RWPE2 (cell line): ENCODE measurements around the gene PLEKHF1.

Experiments
- ATAC-seq: fragments of 200-7000 bp; cut with Tn5 transposase; 3 replicates; pipeline ENCODE4 v1.9.1; 2021; ENCODE audit warnings: low read depth
- DNase-seq: peaks from one replicate; pipeline ENCODE4 v3.0.0-alpha.2; 2020; ENCODE audit warnings: low spot score
- H3K27ac ChIP-seq: fragments of 450-650 bp; 2 replicates; pipeline ENCODE4 v1.5.1; 2017; ENCODE audit warnings: mild to moderate bottlenecking; ENCODE audit not compliant: poor library complexity, severe bottlenecking
- H3K27me3 ChIP-seq: fragments of 250-450 bp; sonication (Bioruptor Pico); 2 replicates; pipeline ENCODE4 v1.5.1; 2021; ENCODE audit warnings: mild to moderate bottlenecking, moderate library complexity; ENCODE audit not compliant: insufficient read depth, poor library complexity, severe bottlenecking
- H3K36me3 ChIP-seq: fragments of 250-450 bp; sonication (Bioruptor Pico); 2 replicates; pipeline ENCODE4 v1.5.1; 2020; ENCODE audit warnings: low read depth, mild to moderate bottlenecking, moderate library complexity
- H3K4me1 ChIP-seq: fragments of 250-450 bp; sonication (Bioruptor Pico); 2 replicates; pipeline ENCODE4 v1.5.1; 2021; ENCODE audit warnings: mild to moderate bottlenecking, moderate library complexity; ENCODE audit not compliant: insufficient read depth, poor library complexity, severe bottlenecking
- H3K4me3 ChIP-seq: fragments of 250-450 bp; sonication (Bioruptor Pico); 2 replicates; pipeline ENCODE4 v1.5.1; 2021; ENCODE audit warnings: mild to moderate bottlenecking, moderate library complexity; ENCODE audit not compliant: severe bottlenecking
- H3K9me3 ChIP-seq: fragments of 250-450 bp; sonication (Bioruptor Pico); 2 replicates; pipeline ENCODE4 v1.5.1; 2021; ENCODE audit warnings: mild to moderate bottlenecking, moderate library complexity; ENCODE audit not compliant: severe bottlenecking
- TF ChIP-seq, protein P1 (sequence below): fragments of 450-650 bp; IDR thresholded peaks from one replicate; pipeline ENCODE4 v1.5.1; 2017; ENCODE audit warnings: mild to moderate bottlenecking, moderate library complexity; ENCODE audit not compliant: poor library complexity, severe bottlenecking

Gene PLEKHF1

DNA sequence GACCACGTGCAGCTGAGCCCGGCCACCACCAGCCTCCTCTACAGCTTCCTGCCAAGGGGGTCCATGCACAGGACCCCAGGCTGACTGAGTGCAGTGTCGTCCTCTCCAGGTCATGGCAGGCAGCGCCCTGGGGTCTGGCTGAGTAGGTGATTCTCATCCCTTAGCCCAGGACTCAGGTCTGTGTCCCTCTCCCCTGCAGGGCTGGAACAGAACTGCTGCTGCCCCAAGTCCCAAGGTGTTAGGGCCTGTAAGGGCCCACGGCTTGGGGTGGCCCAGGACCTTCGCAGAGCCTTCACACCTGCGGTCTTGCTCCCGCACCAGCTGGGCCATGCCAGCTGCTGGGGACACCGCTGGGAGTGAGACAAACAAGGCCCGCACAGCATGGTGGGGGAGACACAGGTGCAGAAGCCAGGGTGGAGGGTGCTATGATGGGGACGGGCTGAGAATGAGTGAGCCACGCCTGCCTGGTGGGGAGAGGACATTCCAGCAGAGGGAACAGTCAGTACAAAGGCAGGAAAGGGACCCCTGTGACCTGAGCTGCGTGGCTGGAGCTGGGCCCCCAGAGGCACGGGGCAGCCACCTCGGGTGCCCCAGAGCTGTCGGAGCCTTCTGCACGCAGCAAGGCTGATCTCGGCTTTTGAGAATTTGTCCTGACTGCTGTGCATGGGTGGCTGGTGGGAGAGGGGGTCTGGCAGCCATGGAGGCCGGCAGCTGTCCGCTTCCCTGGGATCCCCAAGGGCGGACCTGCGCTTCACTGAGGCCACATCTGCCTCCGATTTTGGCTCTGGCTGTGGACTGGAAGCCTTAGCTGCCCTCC, 11.9 kb downstream of the PLEKHF1 start:
- no peak overlapping the region for H3K27ac ChIP-seq
- H3K27me3 ChIP-seq: no peaks in the 10 kb centered on the region
- ATAC-seq: no peak
- H3K36me3 ChIP-seq: no peaks in the 10 kb centered on the region
- H3K4me3 ChIP-seq: no peak overlapping the region
- H3K9me3 ChIP-seq: no peaks in the 10 kb centered on the region
- no peaks in the 10 kb centered on the region for H3K4me1 ChIP-seq
- no peak for DNase-seq
- TF ChIP-seq, protein P1, sequence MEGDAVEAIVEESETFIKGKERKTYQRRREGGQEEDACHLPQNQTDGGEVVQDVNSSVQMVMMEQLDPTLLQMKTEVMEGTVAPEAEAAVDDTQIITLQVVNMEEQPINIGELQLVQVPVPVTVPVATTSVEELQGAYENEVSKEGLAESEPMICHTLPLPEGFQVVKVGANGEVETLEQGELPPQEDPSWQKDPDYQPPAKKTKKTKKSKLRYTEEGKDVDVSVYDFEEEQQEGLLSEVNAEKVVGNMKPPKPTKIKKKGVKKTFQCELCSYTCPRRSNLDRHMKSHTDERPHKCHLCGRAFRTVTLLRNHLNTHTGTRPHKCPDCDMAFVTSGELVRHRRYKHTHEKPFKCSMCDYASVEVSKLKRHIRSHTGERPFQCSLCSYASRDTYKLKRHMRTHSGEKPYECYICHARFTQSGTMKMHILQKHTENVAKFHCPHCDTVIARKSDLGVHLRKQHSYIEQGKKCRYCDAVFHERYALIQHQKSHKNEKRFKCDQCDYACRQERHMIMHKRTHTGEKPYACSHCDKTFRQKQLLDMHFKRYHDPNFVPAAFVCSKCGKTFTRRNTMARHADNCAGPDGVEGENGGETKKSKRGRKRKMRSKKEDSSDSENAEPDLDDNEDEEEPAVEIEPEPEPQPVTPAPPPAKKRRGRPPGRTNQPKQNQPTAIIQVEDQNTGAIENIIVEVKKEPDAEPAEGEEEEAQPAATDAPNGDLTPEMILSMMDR: no peak

DNA sequence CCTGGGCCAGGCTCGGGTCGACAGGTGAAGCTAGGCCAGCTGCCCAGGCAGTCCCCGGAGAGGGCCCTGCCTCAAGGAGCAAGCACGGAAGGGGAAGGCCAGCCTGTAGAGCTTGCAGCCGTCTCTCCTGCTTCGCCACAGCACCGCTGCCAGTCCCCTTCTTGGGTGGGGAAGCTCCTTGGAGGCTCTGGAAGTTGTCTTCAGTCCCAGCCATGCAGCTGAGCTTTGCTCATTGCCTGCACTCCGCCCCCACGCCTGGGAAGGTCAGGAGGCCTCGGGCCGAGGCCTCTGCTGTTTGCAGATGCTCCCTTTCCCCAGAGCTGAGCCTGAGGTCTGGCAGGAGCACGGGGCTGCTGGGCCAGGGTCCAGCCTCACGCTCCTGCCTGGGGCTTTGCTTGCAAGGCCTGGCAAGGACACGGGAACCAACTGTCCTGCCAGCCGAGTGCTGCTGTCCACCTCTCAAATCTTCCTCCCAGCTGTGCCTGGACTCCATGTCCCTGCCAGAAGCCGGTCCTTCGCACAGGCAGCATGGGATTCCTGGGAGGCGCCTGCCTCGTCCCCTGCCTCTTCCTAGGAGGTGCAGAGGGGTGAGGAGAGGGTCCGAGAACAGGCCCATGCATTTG, 13.3 kb downstream of the PLEKHF1 start:
- DNase-seq: no peak
- Histone ChIP-seq H3K9me3 (no peaks in the 10 kb centered on the region), H3K4me3 (no peak overlapping the region), H3K4me1 (no peaks in the 10 kb centered on the region), H3K27me3 (no peaks in the 10 kb centered on the region), H3K36me3 (no peaks in the 10 kb centered on the region), H3K27ac (no peak overlapping the region)
- no peak for ATAC-seq
- TF ChIP-seq, protein P1: no peak

GRCh38 chr19:29679598-29680210, 14.4 kb downstream of the PLEKHF1 start:
- Histone ChIP-seq H3K27me3 (no peaks in the 10 kb centered on the region), H3K36me3 (no peaks in the 10 kb centered on the region), H3K4me3 (no peak overlapping the region), H3K27ac (no peak overlapping the region), H3K9me3 (no peaks in the 10 kb centered on the region), H3K4me1 (no peaks in the 10 kb centered on the region)
- ATAC-seq (no peak), DNase-seq (no peak)
- TF ChIP-seq, protein P1: no peak

DNA sequence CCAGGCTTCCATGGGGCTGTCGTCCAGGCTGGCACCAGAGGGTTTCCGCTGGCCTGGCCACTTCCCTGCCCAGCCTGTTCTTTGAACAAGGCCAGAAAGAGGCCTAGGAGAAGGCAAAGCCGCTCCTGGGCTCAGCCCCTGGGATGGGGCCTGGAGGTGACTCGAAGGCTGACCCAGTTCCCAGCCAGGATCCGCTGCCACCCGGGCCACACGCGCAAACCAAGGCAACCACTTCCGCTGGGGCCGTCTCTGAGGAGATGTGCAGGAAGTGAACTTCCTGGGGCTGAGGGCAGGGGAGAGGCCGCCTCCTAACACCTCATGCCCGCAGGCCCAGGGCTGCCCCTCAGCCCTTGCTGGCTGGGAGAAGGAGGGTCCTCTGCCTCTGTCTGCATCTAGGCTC, 15.2 kb downstream of the PLEKHF1 start:
- Histone ChIP-seq H3K27me3 (no peaks in the 10 kb centered on the region), H3K36me3 (no peaks in the 10 kb centered on the region), H3K4me3 (no peak overlapping the region), H3K27ac (no peak overlapping the region), H3K4me1 (no peaks in the 10 kb centered on the region), H3K9me3 (no peaks in the 10 kb centered on the region)
- no peak; the same call in 2 of the 3 replicates for ATAC-seq
- TF ChIP-seq, protein P1: no peak
- DNase-seq: no peak
